PFSK-1 (cell line): Measurements from ENCODE around the gene PPEF2.

Source experiments
- POLR2AphosphoS5 ChIP-seq: IDR thresholded peaks from 2 replicates; pipeline ENCODE4 v1.6.1; 2012; ENCODE audit warnings: low read depth, mild to moderate bottlenecking, control low read depth, low read length, moderate library complexity
- TAF1 ChIP-seq: IDR thresholded peaks from 2 replicates; pipeline ENCODE4 v1.6.1; 2012; ENCODE audit warnings: low read length, control low read depth, borderline replicate concordance; ENCODE audit not compliant: insufficient read depth

DNA sequence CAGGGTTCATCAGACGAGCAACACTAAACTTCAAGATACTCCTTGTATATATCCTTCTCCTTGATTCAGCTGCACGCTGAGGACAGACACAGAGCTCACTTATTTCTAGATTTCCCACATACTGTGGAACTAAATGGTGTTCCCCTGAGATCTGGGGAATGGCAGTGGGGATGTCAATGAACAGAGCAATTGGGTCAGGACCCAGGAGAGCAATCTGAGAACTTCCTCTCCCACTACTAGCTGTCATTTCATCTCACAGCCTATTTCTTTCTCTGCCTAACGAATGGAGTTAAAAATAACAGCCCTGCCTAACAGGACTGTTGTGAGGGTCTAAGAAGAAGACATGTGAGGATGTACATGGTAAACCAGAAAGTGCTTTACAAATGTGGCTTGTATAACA lies 27.9 kb upstream of the PPEF2 start:
- no peak for TF ChIP-seq POLR2AphosphoS5
- no peak for TF ChIP-seq TAF1
